LoVo (cell line): Measurements from ENCODE around the gene GABRB3.

Source experiments
- DNase-seq: peaks from one replicate; pipeline ENCODE4 v3.0.0-alpha.2; 2016; ENCODE audit warnings: low spot score

Gene GABRB3

DNA sequence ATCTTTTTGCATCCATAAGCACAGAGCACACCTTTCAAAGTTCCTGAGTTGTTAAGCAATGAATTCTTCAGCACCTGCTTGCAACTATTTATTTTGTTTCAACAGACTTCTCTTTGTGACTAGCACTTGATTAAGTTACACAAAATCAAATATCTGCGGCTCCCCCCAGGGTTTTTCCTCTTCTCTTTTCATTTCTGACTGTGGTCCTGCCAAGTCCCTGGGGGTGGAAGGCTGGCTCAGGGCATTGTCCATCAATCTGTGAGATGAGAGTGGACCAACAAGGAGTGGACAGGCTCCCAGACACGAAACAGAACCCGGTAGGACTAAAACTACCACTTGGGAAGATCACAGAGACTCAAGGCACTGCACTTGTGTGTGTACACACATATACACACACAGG is 96.8 kb downstream of the GABRB3 start:
- no peak for DNase-seq

DNA sequence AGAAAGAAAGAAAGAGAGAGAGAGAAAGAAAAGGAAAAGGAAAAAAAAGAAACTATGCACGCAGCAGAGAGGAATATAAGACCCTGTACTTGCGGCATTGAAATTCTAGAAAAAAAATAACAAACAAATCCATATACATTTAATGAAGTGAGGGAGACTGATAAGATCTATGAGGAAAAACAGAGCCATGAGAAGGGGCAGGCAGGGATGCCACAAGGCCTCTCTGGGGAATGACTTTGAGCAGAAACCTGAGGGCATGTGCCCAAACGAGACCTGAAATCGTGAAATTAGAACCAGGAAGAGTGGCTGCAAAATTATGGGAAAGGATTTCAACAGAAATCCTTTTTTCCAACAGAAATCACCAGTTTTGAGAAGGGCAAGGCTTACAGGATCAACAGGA is 98.4 kb downstream of the GABRB3 start:
- no peak for DNase-seq

DNA sequence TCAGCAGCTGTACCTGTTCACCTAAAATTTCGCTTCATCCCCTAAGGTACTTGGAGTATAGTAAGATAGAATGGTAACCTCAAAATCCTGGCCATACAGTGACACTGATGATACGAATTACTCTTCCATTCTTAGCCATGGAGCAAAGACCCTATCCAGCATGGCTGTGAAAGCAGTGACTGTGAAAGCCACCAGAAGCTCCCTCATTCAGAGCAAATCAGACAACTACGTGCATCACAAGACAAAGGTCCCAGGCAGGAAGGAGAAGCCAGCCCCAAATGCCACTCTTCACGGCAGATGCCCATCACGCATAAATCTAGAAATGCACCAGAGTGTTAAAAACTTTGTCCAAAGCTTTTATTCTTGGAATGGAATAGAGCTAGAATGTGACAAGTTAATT is 99.4 kb downstream of the GABRB3 start:
- DNase-seq = no peak

DNA sequence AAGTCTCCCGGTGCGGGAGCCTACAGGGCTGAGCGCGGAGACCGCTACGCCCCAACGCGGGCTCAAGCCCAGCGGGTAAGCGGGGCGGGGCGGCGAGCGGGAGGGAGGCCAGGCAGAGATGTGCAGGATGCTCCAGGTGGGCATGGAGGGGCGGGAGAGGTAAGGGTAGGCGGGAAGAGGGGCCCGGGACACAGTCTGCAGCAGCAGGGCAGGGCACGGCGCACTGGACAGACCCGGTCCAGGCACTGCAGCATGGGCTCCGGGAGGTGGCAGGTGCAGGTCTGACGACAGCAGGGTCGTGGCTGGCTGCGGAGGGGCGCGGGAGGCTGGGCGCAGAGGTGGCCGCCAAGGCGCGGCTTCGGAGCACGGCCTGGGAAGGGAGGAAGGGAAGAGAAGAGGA is 102.8 kb downstream of the GABRB3 start:
- DNase-seq = no peak

DNA sequence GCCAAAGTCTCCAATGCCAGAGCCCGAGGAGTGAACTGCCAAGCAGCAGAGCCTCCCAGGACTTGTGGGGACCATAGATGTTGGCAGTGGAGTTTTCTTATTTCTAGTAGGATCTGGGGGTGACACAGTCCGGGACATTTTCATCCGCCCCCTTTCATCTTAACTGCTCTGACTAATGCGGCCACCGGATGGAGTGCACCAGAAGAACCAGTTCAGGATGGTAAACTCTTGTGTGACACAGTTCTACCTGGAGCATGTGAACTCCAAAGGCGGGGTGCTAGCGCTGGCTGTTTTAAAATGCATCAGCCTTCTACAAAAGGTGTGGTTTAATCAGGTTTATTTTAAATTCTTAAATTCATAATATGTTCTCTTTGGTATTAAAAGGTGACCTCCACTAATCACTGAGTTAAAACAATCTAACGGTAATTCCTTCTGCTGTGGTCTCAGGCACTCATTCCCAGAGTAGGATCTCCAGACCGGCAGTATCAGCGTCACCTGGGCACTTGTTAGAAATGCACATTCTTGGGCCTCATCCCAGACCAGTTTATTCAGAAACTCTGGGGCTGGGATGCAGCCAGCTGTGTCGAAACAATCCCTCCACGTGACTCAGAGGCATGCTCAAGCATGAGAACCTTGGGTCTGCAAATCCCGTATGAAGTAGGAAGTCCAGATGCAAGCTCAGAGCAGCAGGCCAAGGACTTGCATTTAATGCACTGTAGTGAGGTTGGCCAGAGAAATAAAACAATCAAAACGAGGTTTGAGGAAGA is 105.5 kb downstream of the GABRB3 start:
- no peak for DNase-seq

DNA sequence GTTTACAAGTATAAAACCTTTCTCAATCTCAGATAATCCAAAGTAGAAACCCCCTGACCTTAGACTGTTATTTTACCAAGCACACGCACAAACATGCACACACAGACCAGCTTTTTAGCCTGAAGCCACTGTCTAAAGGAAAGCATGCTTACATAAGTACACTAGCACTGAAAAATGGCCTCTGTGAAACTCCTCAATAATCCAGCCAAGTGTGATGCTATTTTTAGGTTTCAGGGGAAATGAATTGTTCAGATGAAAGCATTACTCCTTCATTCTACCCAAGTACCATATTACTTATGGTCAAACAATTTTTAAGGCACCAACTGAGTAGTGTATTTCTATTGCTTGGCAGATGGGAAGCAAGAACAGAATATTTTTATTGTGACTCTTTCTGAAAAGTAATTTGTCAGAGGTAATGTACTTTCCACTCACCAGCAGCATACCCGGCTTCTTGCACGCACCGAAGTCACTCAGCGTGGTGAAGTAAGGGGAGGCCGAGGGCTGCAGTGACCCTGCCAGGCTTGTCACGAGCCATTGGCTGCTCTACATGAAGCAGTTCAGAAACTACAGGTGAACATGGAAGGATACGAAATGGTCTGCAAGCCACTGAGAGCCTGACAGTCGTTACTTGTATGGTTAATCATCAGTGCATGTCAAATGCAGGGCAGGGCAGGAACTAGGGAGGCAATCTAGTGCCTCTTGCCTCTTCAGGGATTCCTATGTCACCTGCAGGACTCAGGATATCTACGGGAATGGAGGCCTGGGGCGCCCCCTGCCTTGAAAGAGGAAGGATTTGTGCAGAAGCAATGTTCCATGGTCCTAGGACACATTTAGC is 106.7 kb downstream of the GABRB3 start:
- no peak for DNase-seq

DNA sequence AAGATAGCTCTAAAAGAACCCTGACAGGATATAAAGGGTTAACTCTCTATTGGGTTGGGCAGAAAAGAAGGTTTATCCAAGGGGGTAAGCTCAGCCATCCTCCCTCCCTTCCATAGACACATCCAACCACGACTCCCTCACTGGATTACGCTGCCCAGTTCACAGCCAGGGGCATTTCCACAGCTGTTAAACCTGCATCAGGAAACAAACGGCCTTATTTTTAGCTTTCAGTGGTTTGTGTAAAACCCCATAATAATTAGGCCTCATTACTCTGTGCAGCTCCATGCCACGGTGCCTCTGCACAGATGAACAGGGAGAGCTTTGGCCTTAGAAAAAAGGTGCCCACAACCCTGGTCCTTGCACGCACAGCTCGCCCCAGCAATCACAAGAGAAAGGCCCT is 110.6 kb downstream of the GABRB3 start:
- no peak for DNase-seq

DNA sequence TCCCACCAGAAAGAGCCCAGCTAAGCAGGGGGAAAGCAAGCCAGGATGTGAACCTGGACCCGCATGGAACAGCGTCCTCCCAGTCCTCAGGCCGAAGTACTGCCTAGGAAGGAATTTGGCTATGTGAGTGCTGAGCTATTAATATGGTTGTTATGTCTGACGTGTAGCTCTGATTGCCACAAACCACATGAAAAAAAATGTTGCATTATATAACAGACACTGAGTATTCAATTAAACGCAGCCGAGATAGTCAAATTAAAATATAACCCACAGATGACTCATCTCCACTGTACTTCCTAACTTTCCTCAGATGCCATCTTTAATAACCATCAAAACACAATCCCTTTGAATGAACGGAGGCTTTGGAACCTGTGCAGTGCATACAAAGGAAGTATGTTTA is 111.1 kb downstream of the GABRB3 start:
- no peak for DNase-seq

DNA sequence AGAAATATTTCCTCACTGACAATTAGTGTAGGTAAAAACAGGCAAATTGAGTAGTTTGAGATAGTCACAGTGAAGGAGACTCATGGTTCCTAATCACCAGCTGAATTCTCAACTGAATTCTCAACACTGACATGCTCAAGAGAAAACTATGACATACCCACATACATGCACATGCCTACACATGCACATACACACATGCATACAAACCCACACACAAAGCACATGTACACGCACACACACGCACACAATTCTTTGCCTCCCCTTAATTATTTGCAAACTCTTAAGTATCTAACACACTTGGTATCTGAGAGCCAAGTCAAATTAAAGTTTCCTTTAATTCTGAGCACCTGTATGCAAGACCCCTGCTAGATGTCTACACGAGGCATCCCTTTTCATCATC is 111.8 kb downstream of the GABRB3 start:
- no peak for DNase-seq

DNA sequence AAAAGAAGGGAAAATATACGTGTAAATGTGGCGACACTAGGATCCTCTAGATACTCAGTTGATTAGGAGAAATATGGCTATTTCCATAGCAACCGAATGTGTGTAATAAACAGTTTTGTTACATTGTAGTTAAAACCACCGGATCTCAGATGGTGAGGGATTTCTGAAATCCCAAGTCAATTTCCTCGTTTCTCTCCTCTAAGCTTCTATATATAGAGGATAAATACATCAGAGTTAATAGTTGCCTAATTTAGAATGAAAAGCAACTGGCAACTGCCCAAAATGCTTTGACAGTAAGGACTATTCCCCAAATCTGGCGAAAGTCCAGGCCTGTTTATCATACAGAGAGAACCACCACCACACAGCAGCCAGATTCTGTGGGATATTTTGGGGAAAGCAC is 112.6 kb downstream of the GABRB3 start:
- no peak for DNase-seq

DNA sequence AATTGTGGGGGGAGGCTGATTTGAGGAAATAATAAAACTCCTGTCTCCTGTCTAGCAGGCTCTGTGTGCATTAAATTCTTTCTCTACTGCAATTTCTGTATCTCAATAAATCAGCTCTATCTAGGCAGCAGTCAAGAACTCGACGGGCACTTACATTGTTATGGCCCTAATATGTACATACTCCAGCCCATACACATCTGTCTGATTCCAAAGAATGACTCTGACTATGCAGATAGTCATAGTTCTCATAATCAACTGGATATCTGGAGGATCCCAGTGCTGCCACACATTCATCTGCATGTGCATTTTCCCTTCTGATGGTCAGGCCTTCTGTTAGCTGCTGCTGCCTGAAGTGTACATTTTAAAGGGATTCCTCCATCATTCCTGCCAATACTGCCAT is 114.6 kb downstream of the GABRB3 start:
- no peak for DNase-seq

DNA sequence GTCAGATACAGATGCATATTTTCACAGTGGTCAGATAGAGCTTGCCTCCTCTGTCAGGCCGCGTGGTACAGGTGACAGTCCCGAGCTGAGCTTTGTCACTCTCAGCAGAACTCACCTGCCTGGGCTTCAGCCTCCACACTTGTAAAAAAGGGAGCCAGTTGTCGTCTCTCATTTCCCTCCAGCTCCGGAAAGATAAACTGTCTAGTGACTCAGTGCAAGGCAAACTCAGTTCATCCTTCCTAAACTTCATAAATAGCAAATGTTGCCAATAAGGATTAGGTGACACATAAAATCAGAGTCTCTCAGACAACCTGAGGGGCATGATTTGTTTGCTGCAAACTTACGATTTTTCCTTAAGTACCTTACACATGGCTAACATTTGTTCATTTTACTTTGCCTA is 116.8 kb downstream of the GABRB3 start:
- no peak for DNase-seq

DNA sequence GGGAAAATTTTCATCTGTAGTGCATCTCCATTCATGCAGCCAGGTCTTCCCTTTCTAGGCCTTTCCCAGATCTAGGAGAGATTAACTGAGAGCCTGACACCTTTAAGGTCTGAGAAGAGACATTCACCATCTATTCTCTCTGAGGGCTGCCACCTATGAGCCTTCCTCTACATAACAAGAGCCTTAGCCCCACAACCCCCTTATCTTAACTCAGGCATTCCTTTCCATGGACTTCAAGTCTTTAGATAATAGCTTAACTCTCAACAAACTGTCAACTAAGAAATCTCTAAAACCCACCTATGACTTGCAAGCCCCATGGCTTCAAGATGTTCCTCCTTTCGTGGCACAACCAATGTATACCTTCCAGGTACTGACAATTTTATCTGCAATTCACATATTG is 121.0 kb downstream of the GABRB3 start:
- no peak for DNase-seq

DNA sequence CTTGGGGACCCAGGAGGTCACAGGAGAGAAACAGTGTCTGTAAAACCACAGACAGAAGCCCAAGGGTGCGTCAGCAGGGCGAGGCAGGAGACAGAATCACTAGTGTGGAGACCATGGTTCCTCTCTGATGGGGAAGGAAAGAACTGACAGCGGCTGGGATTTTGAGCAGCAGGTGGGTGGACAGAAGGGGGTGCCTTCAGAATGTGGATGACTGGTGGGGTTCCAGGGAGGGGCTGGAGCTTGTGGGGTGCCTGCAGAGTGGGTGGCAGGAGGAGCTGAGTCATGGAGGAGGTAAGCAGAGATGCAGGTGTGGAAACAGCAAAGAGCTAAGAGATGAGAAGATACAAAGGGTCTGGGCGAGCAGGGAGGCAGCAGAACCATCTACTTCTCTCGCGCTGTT is 124.2 kb downstream of the GABRB3 start:
- no peak for DNase-seq

DNA sequence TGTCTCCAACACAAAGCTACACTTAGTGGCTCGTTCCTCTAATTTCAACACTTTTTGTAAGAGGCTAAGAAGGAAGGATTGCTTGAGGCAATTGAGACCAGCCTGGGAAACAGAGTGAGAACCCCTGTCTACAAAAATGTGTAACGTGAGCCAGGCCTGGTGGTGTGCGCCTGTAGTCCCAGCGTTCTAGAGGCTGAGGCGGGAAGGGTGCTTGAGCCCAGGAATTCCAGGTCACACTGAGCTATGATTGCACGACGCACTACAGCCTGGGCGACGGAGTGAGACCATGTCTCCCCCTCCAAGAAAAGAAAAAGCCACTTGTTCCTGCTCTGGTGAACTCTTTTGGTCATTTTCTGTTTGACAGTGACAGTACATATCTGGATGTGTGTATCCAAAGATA is 127.9 kb downstream of the GABRB3 start:
- no peak for DNase-seq

DNA sequence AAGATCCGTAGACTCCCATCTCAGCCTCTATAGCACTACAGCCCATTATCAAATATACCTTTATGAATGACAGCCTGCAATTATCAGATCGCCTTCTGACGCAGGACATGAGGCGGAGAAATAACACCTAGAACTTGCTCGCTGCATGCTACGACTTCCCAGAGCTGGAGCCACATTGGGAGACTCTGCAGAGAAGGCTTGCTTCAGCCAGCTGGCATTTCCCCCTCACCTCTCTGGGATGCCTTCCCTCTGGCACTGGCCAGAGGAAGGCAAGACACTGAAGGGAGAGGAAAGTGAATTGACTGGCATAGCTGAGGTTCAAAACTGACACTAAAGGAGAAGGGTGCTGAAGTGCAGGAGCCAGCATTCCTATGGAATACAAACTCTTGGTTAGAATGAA is 131.7 kb downstream of the GABRB3 start:
- DNase-seq = no peak

DNA sequence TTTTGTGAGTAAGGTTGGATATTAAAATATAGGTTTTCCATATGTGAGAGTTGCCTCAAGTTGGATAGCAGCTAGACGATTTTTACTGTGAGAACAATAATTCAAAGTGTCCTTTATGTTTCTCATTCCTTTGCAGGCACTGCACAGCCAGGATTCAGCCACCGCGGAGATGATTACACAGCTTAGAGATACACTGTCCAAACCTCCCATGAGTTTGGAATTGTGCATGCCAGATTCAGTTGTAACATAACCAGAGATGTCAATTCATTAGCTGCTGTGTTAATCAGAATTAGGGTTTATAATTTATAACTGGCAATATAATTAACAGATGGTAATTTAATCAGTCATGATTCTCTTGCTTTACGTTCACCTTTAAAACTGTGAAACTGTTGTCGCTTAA is 132.3 kb downstream of the GABRB3 start:
- DNase-seq = no peak

DNA sequence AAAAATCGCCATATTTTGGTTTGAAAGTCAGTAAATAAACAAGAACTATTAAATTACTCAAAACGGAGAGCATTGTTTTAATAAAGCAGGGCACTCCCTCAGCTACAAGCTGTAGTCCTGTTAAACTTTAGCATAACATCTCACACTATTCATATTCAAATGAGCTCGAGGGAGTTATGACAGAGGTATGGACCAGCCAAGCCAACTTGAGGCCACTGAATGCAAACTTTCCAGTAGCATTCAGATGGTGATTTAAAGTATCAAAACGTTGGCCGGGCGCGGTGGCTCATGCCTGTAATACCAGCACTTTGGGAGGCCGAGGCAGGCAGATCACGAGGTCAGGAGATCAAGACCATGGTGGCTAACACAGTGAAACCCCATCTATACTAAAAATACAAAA is 132.9 kb downstream of the GABRB3 start:
- no peak for DNase-seq

DNA sequence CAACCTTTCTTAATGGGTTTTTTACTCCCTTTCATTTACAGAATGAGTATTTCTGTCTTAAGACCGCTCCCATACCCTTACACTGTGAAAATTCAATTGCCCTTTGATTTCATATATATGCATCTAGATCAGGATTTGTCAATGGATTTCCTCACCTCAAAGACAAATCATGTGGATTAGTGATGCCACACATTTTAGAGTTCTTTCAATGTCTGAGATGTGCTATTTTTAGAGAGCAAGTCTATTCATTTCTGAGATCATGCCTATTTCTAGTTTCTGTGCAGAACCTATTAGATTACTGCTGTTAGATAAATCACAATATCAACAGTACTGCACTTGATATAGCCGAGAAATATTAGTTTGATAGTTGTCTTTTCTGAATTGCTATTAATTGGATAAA is 137.3 kb downstream of the GABRB3 start:
- no peak for DNase-seq

DNA sequence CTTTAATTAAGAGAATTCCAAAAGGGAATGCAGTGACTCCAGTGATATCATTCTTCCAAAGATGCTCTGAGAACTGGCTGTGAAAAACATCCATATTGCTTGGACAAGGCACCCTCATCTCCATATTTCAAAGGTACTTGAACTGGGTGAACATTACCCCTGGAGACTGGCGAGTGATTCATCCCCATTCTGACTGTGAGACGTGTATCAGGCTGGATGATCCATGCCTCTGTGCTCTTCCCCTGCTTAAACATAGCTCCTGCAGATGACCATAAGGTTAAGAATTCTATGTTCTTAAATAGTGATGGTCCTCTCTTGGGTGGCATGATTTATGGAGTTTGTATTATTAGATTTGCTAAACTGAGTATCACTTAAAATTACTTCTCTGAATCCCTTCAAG is 137.8 kb downstream of the GABRB3 start:
- DNase-seq = no peak

DNA sequence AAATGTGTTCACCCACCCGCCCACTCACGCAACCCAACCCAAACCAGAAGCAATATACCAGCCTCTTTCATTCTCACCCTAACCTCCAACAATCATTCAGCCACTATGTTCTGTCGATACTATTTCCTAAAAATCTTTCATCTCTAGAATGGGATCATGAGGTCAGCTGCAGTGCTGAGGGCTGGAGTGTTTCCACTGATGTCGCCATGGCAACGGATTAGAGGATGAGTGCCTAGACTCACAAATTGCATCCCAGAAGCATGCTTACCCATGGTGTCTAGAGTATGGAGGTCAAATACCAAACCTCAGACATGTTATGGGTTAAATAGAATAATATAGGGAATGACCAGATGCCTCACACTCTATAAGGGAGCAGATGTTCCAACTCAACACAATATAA is 138.5 kb downstream of the GABRB3 start:
- DNase-seq = no peak

DNA sequence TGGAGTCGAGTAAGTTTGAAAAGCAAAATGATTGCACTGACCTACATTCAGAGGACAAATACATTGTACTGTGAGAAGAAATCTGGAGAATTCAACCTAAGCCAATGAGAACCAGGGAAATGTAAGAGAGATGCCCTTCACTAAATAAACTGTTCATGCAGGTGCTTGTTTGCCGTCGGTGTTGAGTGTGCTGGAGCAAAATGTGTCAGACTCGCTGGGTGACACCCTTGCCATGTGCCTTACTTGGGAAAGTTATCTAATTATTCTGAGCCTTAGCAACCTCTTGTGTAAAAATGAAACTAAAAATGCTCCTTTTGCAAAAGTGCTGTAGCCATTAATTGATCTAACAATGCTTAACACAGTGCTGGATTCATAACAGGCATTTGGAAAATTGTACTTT is 140.4 kb downstream of the GABRB3 start:
- DNase-seq = no peak

DNA sequence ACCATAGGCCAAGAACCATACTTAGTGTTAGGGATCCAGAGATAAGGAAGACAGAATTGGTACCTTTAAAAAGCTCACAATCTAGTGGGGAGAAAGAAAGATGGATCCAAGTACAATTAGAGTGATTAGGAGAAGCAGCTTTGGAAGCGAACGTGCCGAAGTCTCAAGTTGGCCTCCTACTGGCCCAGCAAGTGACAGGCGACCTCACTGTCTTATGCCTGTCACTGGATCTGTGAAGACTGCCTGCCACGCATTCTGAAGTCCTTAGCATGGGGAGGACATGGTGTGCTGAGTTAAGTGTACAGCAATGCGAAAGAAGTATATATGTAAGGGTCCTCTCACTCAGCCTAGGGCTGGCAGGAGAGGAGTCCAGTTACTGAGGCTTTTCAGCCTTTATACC is 141.0 kb downstream of the GABRB3 start:
- DNase-seq = no peak

DNA sequence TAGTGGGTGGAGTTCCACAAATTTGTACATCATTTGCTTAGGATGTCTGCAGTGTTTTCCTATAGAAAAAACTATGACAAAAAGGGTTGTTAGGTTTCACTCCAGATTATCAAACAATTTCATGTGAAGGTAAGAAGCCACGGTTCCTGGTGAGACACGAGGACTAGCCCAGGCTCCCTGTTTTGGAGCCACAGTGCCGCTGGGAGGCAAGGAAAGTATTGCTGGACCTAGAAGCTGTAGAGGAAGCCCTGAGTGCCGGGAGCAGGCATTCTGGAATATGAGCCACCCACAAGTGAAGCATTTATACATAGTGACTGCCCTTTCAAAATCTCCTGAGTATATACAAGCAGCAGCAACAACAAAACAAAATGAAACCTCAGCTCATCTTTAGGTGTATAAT is 142.0 kb downstream of the GABRB3 start:
- no peak for DNase-seq
